BLaER1 (cell line): ENCODE measurements around the gene KRABD2.
A peak's percentile ranks its signal among the peaks of the same experiment; 100 is the strongest.
"Not testable (repeated sequence)": the region's sequence is repeated elsewhere in the genome, so short reads cannot be mapped to it uniquely, and the experiment has no call there.

Experiments
- H3K27ac ChIP-seq: shearing (Covaris generic); formaldehyde crosslinking; 2 replicates; pipeline ENCODE4 v1.8.1; 2022
- H3K27me3 ChIP-seq: shearing (Covaris generic); formaldehyde crosslinking; 2 replicates; pipeline ENCODE4 v1.8.1; 2022
- H3K36me3 ChIP-seq: shearing (Covaris generic); formaldehyde crosslinking; 2 replicates; pipeline ENCODE4 v1.8.1; 2022
- H3K4me1 ChIP-seq: shearing (Covaris generic); formaldehyde crosslinking; 2 replicates; pipeline ENCODE4 v1.8.1; 2022
- H3K4me2 ChIP-seq: shearing (Covaris generic); formaldehyde crosslinking; 2 replicates; pipeline ENCODE4 v1.8.1; 2022
- H3K4me3 ChIP-seq: shearing (Covaris generic); formaldehyde crosslinking; 2 replicates; pipeline ENCODE4 v1.8.1; 2022
- H3K9ac ChIP-seq: shearing (Covaris generic); formaldehyde crosslinking; 2 replicates; pipeline ENCODE4 v1.8.1; 2022
- H3K9me3 ChIP-seq: shearing (Covaris generic); formaldehyde crosslinking; 2 replicates; pipeline ENCODE4 v1.8.1; 2022
- H4K20me1 ChIP-seq: shearing (Covaris generic); formaldehyde crosslinking; 2 replicates; pipeline ENCODE4 v1.8.1; 2022
- Cebpa-rat ChIP-seq: shearing (Covaris generic); IDR thresholded peaks from 2 replicates; pipeline ENCODE4 v1.8.1; 2022

KRABD2 gene

GRCh38 chr17:8409966-8410882 lies 33.7 kb upstream of the KRABD2 start:
- Histone ChIP-seq H4K20me1 (no peaks in the 10 kb centered on the region), H3K9ac (no peak overlapping the region), H3K4me3 (no peak overlapping the region), H3K4me1 (peaks cover 10% of the 10 kb centered on the region), H3K4me2 (no peak overlapping the region), H3K36me3 (no peaks in the 10 kb centered on the region), H3K9me3 (no peaks in the 10 kb centered on the region), H3K27me3 (no peaks in the 10 kb centered on the region), H3K27ac (no peak overlapping the region)
- TF ChIP-seq Cebpa-rat: no peak

DNA sequence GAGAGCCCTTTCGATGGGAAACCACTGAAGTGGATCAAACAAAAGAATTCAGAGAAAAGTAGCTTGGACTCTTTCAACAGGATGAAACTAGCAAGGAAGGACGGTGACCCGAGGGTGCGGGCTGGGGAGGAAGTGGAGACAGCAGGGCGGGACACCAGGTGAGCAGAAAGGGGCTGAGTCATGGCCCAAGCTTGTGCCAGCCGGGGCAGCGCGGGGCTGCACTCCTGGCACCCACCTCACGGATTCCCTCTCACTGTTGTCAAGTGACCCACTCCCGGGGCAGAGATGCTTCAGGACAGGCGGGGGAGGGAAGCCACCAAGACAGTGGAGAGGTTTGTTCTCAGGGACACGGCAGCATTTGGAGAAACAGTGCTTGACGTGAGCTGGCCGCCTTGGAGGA lies 31.9 kb upstream of the KRABD2 start:
- H4K20me1 ChIP-seq: no peaks in the 10 kb centered on the region
- H3K27me3 ChIP-seq: no peaks in the 10 kb centered on the region
- TF ChIP-seq Cebpa-rat: no peak
- H3K36me3 ChIP-seq: no peaks in the 10 kb centered on the region
- no peak overlapping the region for H3K4me3 ChIP-seq
- H3K9ac ChIP-seq: no peak overlapping the region
- H3K4me1 ChIP-seq: peaks cover 10% of the 10 kb centered on the region
- no peaks in the 10 kb centered on the region for H3K9me3 ChIP-seq
- H3K27ac ChIP-seq: no peak overlapping the region
- no peak overlapping the region for H3K4me2 ChIP-seq

DNA sequence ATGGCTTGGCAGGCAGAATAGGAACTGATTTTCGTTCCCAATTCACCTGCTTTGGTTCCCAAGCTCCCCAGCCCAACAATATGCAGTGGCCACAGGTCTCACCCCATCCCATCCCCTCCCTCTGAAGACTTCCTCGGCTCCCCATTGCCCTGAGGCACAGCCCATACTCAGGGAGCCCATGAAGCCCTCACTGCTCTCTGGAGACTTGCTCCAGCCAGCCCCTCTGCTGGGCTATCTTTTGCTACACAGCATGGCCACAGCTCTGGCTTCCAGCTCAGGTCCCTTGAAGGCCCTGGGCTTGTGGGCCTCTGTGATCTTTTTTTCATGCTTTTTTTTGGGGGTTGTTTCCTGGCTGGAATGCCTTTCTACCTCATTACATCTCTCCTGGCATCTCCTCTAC lies 29.7 kb upstream of the KRABD2 start:
- Histone ChIP-seq H3K4me2 (peak overlapping the region; percentile 50), H3K27me3 (no peaks in the 10 kb centered on the region), H3K9me3 (no peaks in the 10 kb centered on the region), H3K4me3 (no peak overlapping the region), H3K9ac (no peak overlapping the region), H3K27ac (no peak overlapping the region), H3K4me1 (peaks cover 10% of the 10 kb centered on the region), H4K20me1 (no peaks in the 10 kb centered on the region), H3K36me3 (no peaks in the 10 kb centered on the region)
- no peak for TF ChIP-seq Cebpa-rat

- H3K4me1 ChIP-seq: peaks cover 10% of the 10 kb centered on the region
- H3K36me3 ChIP-seq: no peaks in the 10 kb centered on the region
- peak overlapping the region; percentile 50 for H3K4me2 ChIP-seq
- TF ChIP-seq Cebpa-rat: no peak
- no peak overlapping the region for H3K4me3 ChIP-seq
- H3K9me3 ChIP-seq: no peaks in the 10 kb centered on the region
- H3K27me3 ChIP-seq: no peaks in the 10 kb centered on the region
- H3K9ac ChIP-seq: no peak overlapping the region; the same call in 1 of the 2 replicates
- H3K27ac ChIP-seq: peak overlapping the region; percentile 41; the same call in 1 of the 2 replicates
- no peaks in the 10 kb centered on the region for H4K20me1 ChIP-seq
These were observed 29.1 kb upstream of the KRABD2 start for GRCh38 chr17:8405499-8406016.

GRCh38 chr17:8402921-8403536 lies 26.5 kb upstream of the KRABD2 start:
- Histone ChIP-seq H3K27me3 (no peaks in the 10 kb centered on the region), H3K4me1 (peaks cover 10% of the 10 kb centered on the region), H3K9me3 (no peaks in the 10 kb centered on the region), H3K9ac (no peak overlapping the region), H3K4me3 (no peak overlapping the region), H3K27ac (no peak overlapping the region), H3K4me2 (no peak overlapping the region), H3K36me3 (no peaks in the 10 kb centered on the region), H4K20me1 (no peaks in the 10 kb centered on the region)
- no peak for TF ChIP-seq Cebpa-rat

DNA sequence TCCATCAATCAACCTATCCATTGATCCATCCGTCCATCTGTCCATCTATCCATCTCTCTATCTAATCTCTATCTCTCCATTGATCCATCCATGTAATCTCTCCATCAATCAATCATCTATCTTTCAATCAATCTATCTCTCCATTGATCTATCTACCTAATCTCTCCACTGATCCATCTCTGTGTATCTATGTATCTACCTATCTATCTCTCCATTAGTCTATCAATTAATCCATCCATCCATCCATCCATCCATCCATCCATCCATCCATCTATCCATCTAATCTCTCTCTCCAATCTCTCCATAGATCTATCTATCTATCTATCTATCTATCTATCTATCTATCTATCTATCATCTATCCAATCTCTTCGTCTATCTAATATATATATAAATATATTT lies 24.6 kb upstream of the KRABD2 start:
- Histone ChIP-seq H4K20me1 (no peaks in the 10 kb centered on the region), H3K27me3 (no peaks in the 10 kb centered on the region), H3K27ac (no peak overlapping the region), H3K4me1 (peaks cover 10% of the 10 kb centered on the region), H3K9me3 (no peaks in the 10 kb centered on the region), H3K4me3 (no peak overlapping the region), H3K4me2 (no peak overlapping the region), H3K36me3 (no peaks in the 10 kb centered on the region), H3K9ac (no peak overlapping the region)
- TF ChIP-seq Cebpa-rat: no peak

DNA sequence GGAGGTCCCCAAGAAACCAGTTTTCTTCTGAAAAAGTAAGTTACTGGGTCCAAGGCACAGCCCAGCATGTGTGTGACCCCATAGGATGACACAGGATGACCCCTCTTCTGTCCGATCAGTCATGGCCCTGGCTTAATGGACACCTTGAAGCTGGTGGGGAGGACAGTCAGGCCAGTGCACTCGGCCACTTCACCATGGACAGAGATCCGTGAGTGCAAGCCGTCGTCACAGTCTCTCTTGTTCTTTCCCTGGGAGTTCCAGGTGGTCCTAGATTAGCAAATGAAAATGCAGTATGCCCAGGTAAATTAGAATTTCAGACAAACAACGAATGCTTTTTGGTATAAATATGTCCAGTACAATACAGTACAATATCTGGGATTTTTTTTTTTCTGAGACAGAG lies 22.5 kb upstream of the KRABD2 start:
- Histone ChIP-seq H3K36me3 (no peaks in the 10 kb centered on the region), H3K4me2 (no peak overlapping the region), H3K4me3 (no peak overlapping the region), H3K9me3 (no peaks in the 10 kb centered on the region), H3K9ac (no peak overlapping the region), H3K27ac (no peak overlapping the region), H3K27me3 (no peaks in the 10 kb centered on the region), H3K4me1 (peaks cover under 1% of the 10 kb centered on the region; the same call in 1 of the 2 replicates), H4K20me1 (no peaks in the 10 kb centered on the region)
- no peak for TF ChIP-seq Cebpa-rat

DNA sequence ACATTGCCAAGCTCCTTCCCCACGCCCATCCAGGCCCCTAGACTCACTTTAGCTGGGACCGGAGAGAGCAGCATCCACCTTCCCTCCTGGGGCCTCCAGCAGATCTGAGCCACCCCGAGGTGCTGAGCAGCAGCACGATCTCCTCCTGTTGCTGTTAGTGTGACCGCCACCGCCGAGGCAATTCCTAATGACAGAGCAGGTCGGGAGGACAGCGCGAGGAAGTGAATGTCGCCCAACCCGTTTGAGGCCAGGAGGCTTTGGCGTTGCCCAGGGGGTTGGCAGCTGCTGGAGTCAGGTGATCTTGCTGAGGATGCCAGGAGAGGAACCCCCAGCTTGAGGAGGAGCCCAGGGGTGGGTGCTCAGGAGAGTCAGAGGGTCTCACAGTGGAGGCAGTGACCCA lies 21.1 kb upstream of the KRABD2 start, which contains the start of gene RNF222:
TSS of gene RNF222 (minus strand) at position 192 of the 400 bp plus-strand sequence. CDS start 4,366 bp downstream, outside the sequence.
- no peaks in the 10 kb centered on the region for H4K20me1 ChIP-seq
- TF ChIP-seq Cebpa-rat: no peak
- peaks cover 11% of the 10 kb centered on the region for H3K4me1 ChIP-seq
- H3K27ac ChIP-seq: no peak within 1 kb of the TSS
- H3K36me3 ChIP-seq: no peaks in the 10 kb centered on the region
- no peak within 1 kb of the TSS for H3K4me2 ChIP-seq
- H3K9me3 ChIP-seq: no peaks in the 10 kb centered on the region
- H3K27me3 ChIP-seq: no peaks in the 10 kb centered on the region
- no peak within 1 kb of the TSS for H3K9ac ChIP-seq
- no peak within 1 kb of the TSS for H3K4me3 ChIP-seq

DNA sequence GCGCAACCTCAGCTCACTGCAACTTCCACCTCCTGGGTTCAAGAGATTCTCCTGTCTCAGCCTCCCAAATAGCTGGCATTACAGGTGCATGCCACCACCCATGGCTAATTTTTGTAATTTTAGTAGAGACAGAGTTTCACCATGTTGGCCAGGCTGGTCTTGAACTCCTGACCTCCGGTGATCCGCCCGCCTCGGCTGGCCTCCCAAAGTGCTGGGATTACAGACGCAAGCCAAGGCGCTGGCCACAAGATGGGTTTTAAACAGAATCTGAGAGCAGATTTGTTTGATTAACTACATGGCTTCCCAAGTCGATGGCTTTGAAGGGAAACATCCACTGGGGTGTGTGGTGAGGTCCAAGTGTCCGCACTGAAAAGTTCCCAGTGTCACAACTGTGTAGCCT lies 18.0 kb upstream of the KRABD2 start:
- H3K4me2 ChIP-seq, H3K27me3 ChIP-seq, H3K27ac ChIP-seq, H3K9ac ChIP-seq, H3K36me3 ChIP-seq, H3K9me3 ChIP-seq, H4K20me1 ChIP-seq, H3K4me3 ChIP-seq: not testable (repeated sequence)
- peaks cover 22% of the 10 kb centered on the region for H3K4me1 ChIP-seq
